ENCODE data around the gene MYCN. TPM values are rescaled to one million over a fixed set of nuclear protein-coding genes. Genes with fewer than 3 reads are reported as not detected.
"Not testable (repeated sequence)": the region's sequence is repeated elsewhere in the genome, so short reads cannot be mapped to it uniquely, and the experiment has no call there.

MYCN gene
- polyA plus RNA-seq, 12 donors = 6.0 to 11.9 (median 7.5) TPM; not detected in 1

DNA sequence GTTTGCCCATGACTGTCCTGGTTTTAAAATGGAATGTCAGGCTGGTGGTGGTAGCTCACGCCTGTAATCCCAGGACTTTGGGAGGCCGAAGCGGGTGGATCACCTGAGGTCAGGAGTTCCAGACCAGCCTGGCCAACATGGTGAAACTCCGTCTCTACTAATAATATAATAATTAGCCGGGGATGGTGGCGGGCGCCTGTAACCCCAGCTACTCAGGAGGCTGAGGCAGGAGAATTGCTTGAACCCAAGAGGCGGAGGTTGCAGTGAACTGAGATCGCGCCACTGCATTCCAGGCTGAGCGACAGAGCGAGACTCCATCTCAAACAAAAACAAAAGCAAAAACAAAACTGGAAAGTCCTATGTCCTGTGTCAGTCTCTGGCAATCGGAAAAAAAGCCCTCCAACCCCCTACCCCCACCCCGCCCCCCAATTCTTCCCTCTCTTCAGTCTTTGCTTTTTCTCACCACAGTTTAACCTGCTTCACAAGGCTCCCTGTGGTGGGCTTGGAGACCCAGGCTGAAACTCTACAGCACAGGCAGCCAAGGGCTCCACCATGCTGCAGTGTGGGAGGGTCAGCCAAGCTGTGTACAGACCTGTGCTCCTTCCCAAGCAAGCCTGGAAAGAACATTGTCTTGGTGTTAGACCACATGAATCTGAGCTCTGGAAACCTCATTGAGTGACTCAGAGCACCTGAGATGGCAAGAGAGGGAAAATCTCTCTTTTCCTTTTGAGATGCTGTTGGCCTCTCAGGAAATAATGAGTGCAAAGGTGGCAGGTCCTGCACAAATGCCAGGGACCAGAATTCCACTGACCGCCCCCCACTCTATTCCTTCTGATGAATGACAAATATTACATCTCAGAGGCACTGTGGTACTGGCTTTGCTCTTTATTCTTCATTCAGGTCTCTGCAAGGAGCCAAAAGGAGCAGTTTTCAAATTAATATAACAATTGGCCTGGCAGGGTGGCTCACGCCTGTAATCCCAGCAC is 16.7 kb downstream of the MYCN start:
- DNase-seq = no peak

DNA sequence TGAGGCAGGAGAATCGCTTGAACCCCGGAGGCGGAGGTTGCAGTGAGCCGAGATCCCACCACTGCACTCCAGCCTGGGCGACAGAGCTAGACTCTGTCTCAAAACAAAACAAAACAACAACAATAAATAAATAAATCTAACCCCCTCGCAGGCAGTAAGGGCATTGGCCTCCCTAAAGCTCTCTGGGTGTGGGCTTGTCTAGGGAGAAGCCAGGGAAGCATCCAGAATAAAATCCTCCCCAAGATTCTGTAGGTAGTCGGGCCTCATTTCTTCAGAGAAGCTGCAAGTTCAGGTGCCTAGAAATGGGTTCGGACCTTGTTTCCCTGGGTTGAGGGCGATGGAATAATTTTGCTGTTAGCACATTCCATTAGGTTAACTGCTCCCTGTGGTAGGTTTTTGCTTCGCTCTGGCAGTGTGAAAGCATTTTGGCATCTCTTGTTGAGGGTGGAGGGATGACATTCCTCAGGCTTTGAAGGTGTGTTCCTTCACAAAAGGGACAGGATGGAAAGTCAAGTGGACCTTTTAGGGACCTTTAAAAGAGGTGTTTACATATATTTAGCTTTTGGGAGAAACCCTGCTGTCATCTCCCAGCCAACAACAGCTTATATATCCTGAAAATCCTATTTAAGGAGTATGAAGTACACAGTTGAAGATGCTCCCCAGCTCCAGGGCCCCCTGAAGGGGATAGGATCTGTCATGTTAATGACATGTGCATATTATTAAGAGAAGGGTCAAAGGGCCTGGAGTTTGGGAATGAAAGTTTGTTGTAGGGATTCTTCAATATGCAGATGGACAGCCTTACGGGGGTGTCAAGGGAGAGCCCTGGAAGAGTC is 17.7 kb downstream of the MYCN start:
- DNase-seq = no peak

DNA sequence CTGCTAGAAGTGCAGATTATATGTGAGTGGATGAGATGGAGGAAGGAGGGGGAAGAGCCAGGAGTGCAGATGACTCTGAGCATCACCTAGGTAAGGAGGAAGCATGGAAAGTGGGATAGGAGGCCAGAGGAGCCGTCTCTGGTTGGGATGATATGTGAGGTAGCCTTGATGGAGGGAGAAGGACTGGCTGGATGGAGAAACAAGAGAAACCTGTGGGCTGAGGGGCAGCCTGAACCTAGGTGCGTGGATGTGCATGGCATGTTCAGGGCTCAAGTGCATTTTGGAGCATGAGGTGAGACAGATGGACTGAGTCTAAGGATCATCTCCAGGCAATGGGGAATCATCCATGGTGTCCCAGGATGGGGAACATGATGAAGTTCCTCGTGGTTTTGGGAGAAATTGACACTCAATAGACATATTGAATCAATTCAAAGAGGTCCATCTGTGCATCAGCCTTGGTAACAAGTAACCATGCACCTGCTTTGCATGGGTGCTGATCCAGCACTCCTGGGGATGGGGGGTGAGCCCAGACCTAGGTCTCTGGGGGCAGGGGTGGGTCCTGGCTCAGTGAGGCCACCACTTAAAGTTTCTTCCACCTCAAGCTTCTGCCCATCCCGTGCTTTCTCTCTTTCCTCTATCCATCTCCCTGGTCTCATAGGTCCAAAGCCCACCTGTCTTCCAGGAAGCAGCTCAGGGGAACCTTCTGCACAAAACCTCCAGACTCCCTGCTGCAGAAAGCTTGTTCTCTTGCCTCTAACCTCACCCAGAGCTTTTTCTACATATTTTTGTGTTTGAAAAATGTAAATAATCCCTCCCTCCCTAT is 19.2 kb downstream of the MYCN start:
- no peak for DNase-seq

DNA sequence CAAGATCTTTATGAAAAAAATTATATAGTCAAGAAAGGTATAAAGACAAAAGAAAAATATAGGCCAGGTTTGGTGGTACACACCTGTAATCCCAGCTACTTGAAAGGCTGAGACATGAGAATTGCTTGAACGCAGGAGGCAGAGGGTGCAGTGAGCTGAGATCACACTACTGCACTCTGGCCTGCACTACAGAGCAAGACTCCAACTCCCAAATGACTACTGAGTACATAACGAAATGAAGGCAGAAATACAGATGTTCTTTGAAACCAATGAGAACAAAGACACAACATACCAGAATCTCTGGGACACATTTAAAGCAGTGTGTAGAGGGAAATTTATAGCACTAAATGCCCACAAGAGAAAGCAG is 19.8 kb downstream of the MYCN start:
- DNase-seq = not testable (repeated sequence)

DNA sequence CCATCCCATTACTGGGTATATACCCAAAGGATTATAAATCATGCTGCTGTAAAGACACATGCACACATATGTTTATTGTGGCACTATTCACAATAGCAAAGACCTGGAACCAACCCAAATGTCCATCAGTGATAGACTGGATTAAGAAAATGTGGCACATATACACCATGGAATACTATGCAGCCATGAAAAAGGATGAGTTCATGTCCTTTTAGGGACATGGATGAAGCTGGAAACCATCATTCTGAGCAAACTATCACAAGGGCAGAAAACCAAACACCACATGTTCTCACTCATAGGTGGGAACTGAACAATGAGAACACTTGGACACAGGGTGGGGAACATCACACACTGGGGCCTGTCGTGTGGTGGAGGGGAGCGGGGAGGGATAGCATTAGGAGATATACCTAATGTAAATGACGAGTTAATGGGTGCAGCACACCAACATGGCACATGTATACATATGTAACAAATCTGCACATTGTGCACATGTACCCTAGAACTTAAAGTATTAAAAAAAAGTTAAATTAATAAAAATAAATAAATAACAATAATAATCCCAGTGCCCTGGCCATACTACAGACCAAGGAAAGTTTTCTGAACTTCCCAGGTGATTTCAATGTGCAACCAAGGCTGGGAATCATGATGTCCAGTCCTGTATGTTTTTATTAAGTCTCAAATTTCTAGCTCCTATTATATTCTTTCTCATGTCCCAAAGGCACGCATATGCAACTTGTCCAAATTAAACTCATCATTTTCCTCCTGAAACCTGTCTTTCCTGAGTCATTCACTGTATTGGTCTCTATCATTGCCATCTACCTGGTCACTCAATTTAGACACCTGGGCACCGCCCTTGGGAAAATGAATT is 23.0 kb downstream of the MYCN start:
- DNase-seq = not testable (repeated sequence)

DNA sequence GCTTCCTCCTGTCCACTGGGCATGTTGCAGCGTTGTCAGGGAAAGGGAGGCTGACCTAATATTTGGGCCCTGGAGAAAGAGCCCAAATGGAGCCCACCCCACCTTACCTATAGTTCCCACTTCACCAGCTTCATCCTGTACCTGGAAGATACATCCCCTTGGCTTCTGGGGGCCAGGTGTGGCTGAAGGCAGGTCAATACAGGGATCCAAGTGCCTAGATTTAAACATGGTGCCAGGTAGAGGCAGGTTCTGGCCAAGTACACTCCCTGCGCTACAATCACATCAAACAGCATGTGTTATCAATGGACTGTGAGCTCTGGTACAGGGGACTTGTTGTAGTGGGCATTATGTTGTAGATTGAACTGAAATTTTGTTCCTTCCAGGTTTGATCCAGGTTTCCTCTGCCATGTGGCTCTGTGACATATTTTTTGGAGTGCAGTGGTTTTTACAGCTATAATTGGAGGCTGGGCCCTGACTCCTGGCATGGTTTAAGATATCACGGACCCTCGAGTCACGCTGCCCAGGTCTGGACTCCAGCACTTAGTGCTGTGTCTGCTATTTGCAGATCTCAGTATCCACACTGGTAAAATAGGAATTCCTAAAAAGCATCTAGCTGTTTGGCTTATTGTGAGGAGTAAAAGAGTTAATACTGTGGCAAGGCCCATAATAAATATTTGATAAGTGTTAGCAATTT is 23.8 kb downstream of the MYCN start:
- DNase-seq = no peak

DNA sequence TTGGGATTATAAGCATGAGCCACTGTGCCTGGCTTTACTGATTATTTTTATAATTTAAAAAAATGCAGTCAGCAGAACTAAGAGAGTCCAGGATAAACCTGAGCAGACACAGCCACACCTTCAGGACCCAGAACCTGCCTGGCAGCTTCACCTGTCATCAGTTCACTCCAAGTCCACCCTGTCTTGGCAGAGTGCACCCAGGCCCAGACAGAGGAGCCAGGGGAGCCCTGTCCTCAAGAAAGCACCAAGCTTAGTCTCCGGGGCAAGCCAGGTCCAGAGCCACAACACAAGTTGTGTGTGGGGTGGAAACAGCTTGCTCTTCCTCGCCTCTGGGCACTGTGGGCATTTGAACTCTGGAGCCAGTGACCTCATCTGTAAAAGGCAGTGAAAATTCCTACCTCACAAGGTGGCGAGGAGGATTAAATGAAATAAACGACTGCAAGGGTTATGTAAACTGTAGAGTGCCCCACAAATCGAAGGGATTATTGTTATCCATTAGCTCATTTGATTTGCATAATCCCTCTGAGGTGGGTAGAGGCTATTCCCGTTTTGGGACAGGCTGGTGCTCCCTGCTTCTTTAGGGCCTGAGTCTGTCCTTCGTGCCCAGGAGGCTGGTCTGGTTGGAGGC is 24.7 kb downstream of the MYCN start:
- DNase-seq = no peak

DNA sequence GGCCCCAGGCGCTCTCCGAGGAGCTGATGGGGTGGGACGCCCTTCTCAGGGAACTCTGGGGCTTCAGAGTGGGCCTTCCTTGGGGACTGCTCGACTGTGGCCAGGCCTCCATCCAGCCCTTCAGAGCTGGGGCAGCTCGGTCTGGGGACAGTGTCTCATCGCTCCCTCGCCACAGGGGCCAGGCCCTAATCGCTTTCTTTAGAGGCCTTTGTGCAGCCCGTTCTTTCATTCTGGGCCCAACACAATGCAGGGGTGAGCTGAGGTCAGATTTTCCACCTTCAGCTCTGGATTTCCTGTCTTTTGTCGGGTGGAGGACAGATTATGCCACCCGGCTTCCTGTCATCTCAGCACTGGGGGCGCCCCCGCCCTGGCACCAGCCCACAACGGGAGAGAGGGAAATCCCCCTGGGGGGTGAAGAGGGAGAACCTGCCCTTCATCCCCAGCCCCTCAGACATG is 25.2 kb downstream of the MYCN start:
- no peak for DNase-seq

DNA sequence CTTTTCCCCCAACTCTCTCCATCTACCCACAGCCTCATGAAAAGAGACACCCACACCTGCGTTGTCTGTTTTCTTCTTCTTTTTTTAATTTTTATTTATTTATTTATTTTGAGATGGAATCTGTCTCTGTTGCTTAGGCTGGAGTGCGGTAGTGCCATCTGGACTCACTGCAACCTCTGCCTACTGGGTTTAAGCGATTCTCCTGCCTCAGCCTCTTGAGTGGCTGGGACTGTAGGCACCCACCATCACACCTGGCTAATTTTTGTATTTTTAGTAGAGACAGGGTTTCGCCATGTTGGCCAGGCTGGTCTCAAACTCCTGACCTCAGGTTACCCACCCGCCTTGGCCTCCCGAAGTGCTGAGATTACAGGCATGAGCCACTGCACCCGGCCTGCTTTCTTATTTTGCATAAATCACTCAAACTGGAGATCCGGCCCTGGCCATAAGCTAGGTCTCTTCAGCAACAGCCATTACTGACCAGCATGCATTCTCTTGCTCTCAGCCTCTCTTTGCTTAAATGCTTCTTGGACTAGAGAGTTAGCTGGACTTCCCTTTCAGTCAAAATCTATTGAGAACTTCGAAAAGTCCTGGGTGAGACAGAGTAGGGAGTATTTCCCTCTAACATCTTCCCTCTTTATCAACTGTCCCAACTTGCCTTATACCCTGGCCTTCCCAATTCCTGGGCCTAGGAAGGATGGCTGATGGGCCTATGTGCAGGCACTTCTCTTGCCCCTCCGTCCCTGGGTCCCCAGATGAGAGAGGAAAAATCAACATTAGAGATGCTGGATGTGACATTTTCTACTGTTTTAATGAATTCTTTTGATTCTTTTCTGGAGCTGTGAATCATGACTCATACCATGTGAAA is 27.3 kb downstream of the MYCN start:
- no peak for DNase-seq

DNA sequence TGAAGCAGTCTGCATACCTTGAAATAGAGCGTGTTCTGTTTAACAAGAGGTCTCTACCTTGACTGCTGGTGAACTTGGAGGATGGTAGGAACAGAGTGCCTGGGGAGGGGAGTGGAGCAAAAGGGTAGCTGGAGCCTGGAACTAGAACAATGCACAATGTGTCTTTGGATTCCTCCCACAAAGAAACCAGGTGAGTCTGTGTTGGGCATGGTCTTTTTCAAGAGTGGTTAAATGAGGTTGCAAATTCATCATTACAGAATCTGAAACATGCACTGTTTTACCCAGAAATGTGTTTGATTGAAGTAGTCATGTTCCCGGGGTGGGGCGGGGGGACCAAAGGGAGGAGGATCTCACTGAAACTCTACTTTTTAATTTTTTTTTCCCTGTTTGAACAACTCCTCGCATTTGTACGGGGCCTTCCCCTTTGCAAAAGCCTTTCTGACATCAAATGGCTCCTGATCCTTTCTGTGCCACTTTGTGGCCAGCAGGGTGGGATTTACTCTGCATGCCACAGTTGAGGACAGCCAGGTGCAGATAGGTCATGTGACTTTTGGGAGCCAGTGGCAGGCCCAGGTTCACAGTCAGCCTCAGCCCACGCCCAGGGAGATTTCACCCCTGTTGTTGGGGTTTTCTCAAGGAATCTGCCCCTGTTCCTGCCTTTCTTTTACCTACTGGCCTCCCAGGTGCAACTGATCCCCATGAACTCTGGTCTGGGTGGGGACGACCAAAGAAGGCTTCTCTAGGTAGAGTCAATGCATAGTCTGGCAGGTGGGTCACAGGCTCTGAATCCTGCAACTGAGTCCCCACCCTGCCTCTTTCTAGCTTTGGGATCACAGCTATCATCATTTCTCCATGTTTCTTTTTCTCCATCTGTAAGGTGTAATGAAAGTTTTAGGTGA is 28.2 kb downstream of the MYCN start:
- no peak for DNase-seq

DNA sequence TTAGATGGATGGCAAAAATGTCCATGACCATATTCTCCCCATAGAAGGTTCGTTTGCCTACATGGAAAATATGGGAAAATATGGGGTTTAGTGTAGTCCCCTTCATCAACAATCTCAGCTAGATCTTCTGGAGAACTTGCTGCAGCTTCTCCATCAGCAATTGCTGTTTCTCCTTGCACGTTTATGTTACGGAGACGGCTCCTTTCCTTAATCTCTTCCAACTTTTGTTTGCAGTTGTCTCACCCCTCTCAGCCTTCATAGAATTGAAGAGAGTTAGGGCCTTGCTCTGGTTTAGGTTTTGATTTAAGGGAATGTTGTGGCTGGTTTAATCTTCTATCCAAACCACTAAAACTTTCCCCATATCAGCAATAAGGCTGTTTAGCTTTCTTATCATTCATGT is 28.9 kb downstream of the MYCN start:
- no peak for DNase-seq

DNA sequence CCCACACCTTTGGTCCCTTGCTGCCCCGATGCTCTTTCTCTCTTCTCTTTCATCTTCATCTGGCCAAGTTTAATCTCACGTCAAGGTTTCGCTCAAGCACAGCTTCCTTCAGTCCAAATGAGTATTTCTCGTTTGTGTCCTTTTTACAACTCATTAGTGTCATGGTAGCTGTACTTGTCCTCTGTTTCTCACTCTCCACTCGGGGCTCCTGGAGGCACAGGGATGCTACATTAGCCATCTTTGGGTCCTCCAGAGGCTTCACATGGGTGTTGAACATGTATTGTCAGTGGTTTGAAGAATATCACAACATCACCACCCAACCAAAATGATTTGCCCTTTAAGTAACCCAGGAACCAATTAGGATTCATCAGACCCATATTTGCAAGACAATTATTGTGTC is 30.4 kb downstream of the MYCN start:
- DNase-seq = no peak

DNA sequence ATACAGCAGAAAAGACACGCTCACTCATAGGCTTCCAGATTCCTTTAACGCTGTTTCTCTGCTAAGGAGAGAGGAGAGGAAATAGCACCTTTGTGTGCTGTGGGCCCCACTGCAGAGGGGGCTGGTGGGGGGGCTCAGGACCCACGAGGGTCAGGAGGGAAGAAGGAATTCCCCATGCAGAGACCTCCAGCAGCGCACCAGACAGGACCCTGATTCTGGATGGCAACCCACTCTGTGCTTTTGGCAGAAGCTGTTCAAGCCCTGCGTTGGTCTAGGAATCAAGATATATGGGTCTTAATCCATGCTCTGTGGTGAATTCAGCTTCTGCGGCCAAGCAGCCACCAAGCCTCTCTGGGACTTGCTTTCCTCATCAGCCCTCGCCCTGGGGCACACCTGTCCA is 31.0 kb downstream of the MYCN start:
- DNase-seq = no peak

DNA sequence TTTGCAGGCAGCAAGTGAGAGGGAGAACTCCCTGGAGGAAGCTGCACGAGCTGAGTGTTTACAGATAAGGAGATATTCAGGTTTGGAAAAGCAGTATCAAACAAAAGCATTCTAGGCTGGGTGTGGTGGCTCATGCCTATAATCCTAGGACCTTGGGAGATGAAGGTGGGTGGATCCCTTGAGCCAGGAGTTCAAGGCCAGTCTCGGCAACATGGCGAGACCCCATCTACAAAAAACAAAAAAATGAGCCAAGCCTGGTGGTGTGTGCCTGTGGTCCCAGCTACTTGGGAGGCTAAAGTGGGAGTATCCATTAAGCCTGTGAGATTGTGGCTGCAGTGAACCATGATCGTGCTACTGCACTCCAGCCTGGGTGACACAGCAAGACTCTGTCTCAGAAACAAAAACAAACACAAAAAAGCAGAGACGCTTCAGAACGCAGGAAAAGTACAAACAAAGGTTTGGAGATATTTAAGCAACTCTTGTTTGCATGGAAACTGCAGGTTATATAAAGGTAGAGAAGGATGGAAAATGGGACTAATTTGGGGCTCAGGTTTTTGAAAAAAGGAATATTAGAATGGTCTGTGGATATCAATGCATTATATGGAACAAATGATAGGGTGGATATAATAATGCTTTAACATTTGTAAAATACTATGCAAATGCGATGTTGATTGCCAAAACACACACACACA is 31.6 kb downstream of the MYCN start:
- DNase-seq = no peak

DNA sequence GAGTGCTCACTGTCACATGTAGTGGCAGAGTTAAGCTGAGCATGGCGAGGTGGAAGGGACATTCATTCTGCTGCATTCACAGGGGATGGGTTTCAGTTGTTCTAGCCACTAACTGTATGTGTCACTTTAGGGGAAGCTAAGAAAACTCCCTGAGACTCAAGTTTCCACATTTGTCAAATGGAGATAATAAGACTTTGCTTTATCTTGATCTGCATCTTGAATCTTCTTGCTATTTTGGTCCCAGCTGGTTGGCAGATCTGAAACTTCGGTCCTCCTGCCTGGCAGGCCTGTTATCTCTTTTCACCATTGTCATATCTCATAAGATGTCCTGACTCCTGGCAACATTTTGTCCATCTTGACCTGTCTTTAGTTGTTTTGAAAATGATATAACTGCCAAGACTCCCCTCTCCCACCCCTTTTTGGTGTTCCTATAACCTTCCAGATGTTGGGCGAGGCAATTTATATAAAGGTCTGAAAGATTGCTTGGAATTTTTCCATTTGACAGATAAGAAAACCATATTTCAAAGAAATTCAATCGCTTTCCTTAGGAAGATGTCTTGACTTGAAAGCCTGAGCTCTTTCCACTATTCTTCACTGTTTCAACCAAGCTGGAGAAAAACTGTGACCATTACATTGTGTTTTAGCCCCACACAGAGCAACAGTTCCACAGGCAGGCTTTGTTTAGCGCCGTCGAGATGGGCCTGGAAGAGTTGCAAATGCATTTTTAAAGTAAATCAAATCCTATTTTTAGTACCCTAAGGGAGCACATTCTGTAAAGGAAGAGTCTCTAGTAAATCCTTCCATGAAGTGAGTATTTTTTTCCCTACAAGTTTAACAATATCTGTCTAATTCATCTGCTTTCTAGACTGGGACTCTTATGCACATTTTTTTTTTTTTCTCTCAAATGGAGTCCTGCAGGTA is 33.4 kb downstream of the MYCN start:
- no peak for DNase-seq
